Right kidney (tissue), 1 donor: ENCODE measurements around the gene ZNF136.

Source experiments
- DNase-seq: peaks from one replicate; pipeline ENCODE4 v3.0.0-alpha.2; 2016

The ZNF136 gene

GRCh38 chr19:12187625-12188024, 24.7 kb downstream of the ZNF136 start:
- no peak for DNase-seq

GRCh38 chr19:12194827-12195731, 32.2 kb downstream of the ZNF136 start:
- DNase-seq = peak; percentile 84

- no peak for DNase-seq
Observed at GRCh38 chr19:12198136-12198535, 35.2 kb downstream of the ZNF136 start.

- no peak for DNase-seq
Observed at GRCh38 chr19:12199757-12200419, 37.0 kb downstream of the ZNF136 start.

- peak; percentile 20 for DNase-seq
Observed at GRCh38 chr19:12202250-12202649, 39.4 kb downstream of the ZNF136 start.

GRCh38 chr19:12205296-12205695, 42.4 kb downstream of the ZNF136 start:
- DNase-seq = no peak

- no peak for DNase-seq
Observed at GRCh38 chr19:12208221-12208620, 45.3 kb downstream of the ZNF136 start.

- DNase-seq = no peak
Observed at GRCh38 chr19:12217332-12217731, 54.4 kb downstream of the ZNF136 start.

- no peak for DNase-seq
Observed at GRCh38 chr19:12222980-12223630, 60.2 kb downstream of the ZNF136 start.

- DNase-seq = no peak
Observed at GRCh38 chr19:12224676-12225075, 61.8 kb downstream of the ZNF136 start.

- DNase-seq = no peak
Observed at GRCh38 chr19:12229990-12230389, 67.1 kb downstream of the ZNF136 start.

- no peak for DNase-seq
Observed at GRCh38 chr19:12230751-12231733, 68.1 kb downstream of the ZNF136 start.

- DNase-seq = no peak
Observed at GRCh38 chr19:12232961-12233360, 70.1 kb downstream of the ZNF136 start.

- peak; percentile 50 for DNase-seq
Observed at GRCh38 chr19:12237143-12237839, 74.4 kb downstream of the ZNF136 start.
